ENCODE measurements around the gene RNF183. TPM values are rescaled to one million over a fixed set of nuclear protein-coding genes. Genes with fewer than 3 reads are reported as not detected.
A peak's percentile ranks its signal among the peaks of the same experiment; 100 is the strongest.
"Not testable (repeated sequence)": the region's sequence is repeated elsewhere in the genome, so short reads cannot be mapped to it uniquely, and the experiment has no call there.

The RNF183 gene
- polyA plus RNA-seq, 1 donor: not detected

- no peak for DNase-seq
Observed at GRCh38 chr9:113315231-113315630, 12.1 kb upstream of the RNF183 start.

- no peak for DNase-seq
Observed at GRCh38 chr9:113313261-113313660, 10.1 kb upstream of the RNF183 start.

- DNase-seq: no peak
Observed at GRCh38 chr9:113311961-113312360, 8.8 kb upstream of the RNF183 start.

GRCh38 chr9:113310538-113310937 lies 7.4 kb upstream of the RNF183 start:
- no peak for DNase-seq

- peak; percentile 33 for DNase-seq
Observed at GRCh38 chr9:113309204-113309813, 6.1 kb upstream of the RNF183 start.

- DNase-seq: no peak
Observed at GRCh38 chr9:113307396-113307975, 4.3 kb upstream of the RNF183 start.

GRCh38 chr9:113306566-113306965 lies 3.4 kb upstream of the RNF183 start:
- no peak for DNase-seq

- DNase-seq: no peak
Observed at GRCh38 chr9:113301548-113301947, 1.6 kb downstream of the RNF183 start.

GRCh38 chr9:113299800-113300292 lies 3.3 kb downstream of the RNF183 start:
- peak; percentile 33 for DNase-seq

- no peak for DNase-seq
Observed at GRCh38 chr9:113298924-113299770, 4.0 kb downstream of the RNF183 start.

- DNase-seq: no peak
Observed at GRCh38 chr9:113298311-113298710, 4.9 kb downstream of the RNF183 start.

GRCh38 chr9:113296796-113297558 lies 6.2 kb downstream of the RNF183 start:
- DNase-seq: no peak

GRCh38 chr9:113296247-113296646 lies 6.9 kb downstream of the RNF183 start:
- DNase-seq: not testable (repeated sequence)

GRCh38 chr9:113293285-113293878 lies 9.8 kb downstream of the RNF183 start:
- DNase-seq: no peak

GRCh38 chr9:113290052-113290607 lies 13.0 kb downstream of the RNF183 start:
- DNase-seq: no peak

GRCh38 chr9:113289091-113289490 lies 14.1 kb downstream of the RNF183 start:
- no peak for DNase-seq

- DNase-seq: no peak
Observed at GRCh38 chr9:113281356-113281755, 21.8 kb downstream of the RNF183 start.

GRCh38 chr9:113278840-113279239 lies 24.3 kb downstream of the RNF183 start:
- no peak for DNase-seq

GRCh38 chr9:113275157-113276131 lies 27.7 kb downstream of the RNF183 start, which contains the start of the genes CDC26 and PRPF4:
CDC26 (minus strand) TSS chr9:113275572; CDS start chr9:113272507, 3,065 bp downstream.
PRPF4 (plus strand) TSS chr9:113275658; CDS start chr9:113275744, 86 bp downstream.
- peak; percentile 98 for DNase-seq

GRCh38 chr9:113274474-113275156 lies 28.6 kb downstream of the RNF183 start:
- peak; percentile 37 for DNase-seq

Data from hindlimb muscle (tissue), 1 donor.